ENCODE measurements around the gene CADM2.

CADM2 gene

DNA sequence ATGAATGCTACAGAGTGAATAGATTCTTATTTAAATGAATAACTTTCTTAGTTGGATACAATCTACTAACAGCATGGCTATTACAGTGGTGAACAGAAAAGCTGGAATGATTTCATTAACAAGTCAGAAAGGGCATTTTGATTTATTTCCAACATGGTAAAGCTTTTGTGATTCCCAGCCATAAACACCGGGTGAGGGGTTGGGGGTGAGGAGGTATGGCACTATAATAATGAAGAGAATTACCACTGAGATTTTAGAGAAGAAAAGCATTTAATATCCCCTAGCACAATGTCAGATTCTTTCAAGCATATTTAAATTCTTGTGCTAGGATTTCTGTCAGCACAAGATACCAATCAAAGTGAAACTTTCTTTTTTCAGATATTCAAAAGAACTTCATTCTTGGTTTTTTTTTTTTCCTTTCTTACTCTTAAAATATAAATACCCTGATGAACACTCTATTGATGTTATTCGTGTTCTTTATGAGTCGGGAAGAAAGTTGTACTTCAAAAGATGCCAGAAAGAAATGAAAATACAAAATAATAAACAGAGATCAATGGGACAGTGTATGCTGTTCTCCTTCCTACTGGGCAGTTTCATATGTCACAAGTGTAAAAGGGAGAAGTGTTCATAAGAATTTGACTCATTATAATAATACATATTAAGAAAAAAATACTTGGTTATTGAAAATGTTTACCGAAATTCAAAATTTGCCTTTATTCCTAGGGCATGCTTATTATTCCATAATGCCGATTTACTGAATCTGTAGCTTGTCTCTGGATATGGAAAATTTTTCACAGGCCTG, 522.8 kb downstream of the CADM2 start:
- no peaks in the 10 kb centered on the region for H3K4me1 ChIP-seq (ENCODE audit: low read depth, poor library complexity, severe bottlenecking)

GRCh38 chr3:85482213-85482490, 523.4 kb downstream of the CADM2 start:
- no peak overlapping the region for H3K4me3 ChIP-seq (IDR thresholded peaks at IDR 0.05; ENCODE audit: insufficient read depth, low read depth, low read length)

More for the DNA sequence above, 522.8 kb downstream of the CADM2 start:
- no peak overlapping the region for H2AFZ ChIP-seq (ENCODE audit: low read depth)
- H3K9ac ChIP-seq, result no peak overlapping the region
- no peaks in the 10 kb centered on the region for H3K27me3 ChIP-seq (ENCODE audit: insufficient read depth, low read depth)
- H3K36me3 ChIP-seq (ENCODE audit: insufficient read depth), result no peaks in the 10 kb centered on the region
- H3K4me2 ChIP-seq, result no peak overlapping the region
- no peaks in the 10 kb centered on the region for H3K79me2 ChIP-seq (ENCODE audit: insufficient read depth, low read depth)
- TF ChIP-seq CTCF (conservative IDR thresholded peaks at IDR 0.05; ENCODE audit: low read depth, low read length), result no peak
- H3K27ac ChIP-seq, result no peak overlapping the region
- no peaks in the 10 kb centered on the region for H4K20me1 ChIP-seq (ENCODE audit: insufficient read depth)
- no peak overlapping the region for H3K4me3 ChIP-seq (IDR thresholded peaks at IDR 0.05; ENCODE audit: insufficient read depth, low read depth, low read length)

DNA sequence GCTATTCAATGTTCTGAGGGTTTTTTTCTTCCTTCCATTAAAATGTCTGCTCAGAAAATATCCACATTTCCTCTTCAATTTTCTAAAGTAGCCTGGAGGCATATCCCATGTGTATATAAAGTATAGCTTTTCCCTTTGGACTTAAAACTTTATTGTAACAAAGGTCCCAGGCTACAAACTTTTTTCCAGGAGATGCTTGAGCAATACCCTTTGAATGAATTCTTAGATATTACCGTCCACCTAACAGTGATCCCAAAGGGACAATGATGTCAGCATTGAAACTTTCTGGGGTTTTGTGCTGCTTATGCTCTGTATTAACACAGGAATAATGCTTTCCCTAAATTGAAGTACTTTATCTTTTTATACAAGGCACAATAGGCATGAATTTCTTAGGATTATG, 525.2 kb downstream of the CADM2 start:
- no peaks in the 10 kb centered on the region for H3K36me3 ChIP-seq (ENCODE audit: insufficient read depth)
- TF ChIP-seq CTCF (conservative IDR thresholded peaks at IDR 0.05; ENCODE audit: low read depth, low read length), result no peak
- no peak overlapping the region for H3K27ac ChIP-seq
- no peaks in the 10 kb centered on the region for H3K27me3 ChIP-seq (ENCODE audit: insufficient read depth, low read depth)
- no peaks in the 10 kb centered on the region for H4K20me1 ChIP-seq (ENCODE audit: insufficient read depth)
- H2AFZ ChIP-seq (ENCODE audit: low read depth), result no peak overlapping the region
- no peak overlapping the region for H3K4me3 ChIP-seq (IDR thresholded peaks at IDR 0.05; ENCODE audit: insufficient read depth, low read depth, low read length)
- H3K79me2 ChIP-seq (ENCODE audit: insufficient read depth, low read depth), result no peaks in the 10 kb centered on the region
- H3K4me1 ChIP-seq (ENCODE audit: low read depth, poor library complexity, severe bottlenecking), result no peaks in the 10 kb centered on the region
- H3K9ac ChIP-seq, result no peak overlapping the region
- no peak overlapping the region for H3K4me2 ChIP-seq

More at GRCh38 chr3:85482213-85482490, 523.4 kb downstream of the CADM2 start:
- H3K27me3 ChIP-seq (ENCODE audit: insufficient read depth, low read depth), result no peaks in the 10 kb centered on the region
- H3K36me3 ChIP-seq (ENCODE audit: insufficient read depth), result no peaks in the 10 kb centered on the region
- H3K27ac ChIP-seq, result no peak overlapping the region
- no peak overlapping the region for H2AFZ ChIP-seq (ENCODE audit: low read depth)
- no peaks in the 10 kb centered on the region for H4K20me1 ChIP-seq (ENCODE audit: insufficient read depth)
- H3K4me2 ChIP-seq, result no peak overlapping the region
- no peaks in the 10 kb centered on the region for H3K4me1 ChIP-seq (ENCODE audit: low read depth, poor library complexity, severe bottlenecking)
- no peak for TF ChIP-seq CTCF (conservative IDR thresholded peaks at IDR 0.05; ENCODE audit: low read depth, low read length)
- H3K79me2 ChIP-seq (ENCODE audit: insufficient read depth, low read depth), result no peaks in the 10 kb centered on the region
- H3K9ac ChIP-seq, result no peak overlapping the region

GRCh38 chr3:85487375-85487774, 528.6 kb downstream of the CADM2 start:
- TF ChIP-seq CTCF (conservative IDR thresholded peaks at IDR 0.05; ENCODE audit: low read depth, low read length), result no peak
- Histone ChIP-seq H3K79me2 (ENCODE audit: insufficient read depth, low read depth) (no peaks in the 10 kb centered on the region), H2AFZ (ENCODE audit: low read depth) (no peak overlapping the region), H3K9ac (no peak overlapping the region), H3K27ac (no peak overlapping the region), H3K27me3 (ENCODE audit: insufficient read depth, low read depth) (no peaks in the 10 kb centered on the region), H4K20me1 (ENCODE audit: insufficient read depth) (no peaks in the 10 kb centered on the region), H3K4me2 (no peak overlapping the region), H3K4me3 (IDR thresholded peaks at IDR 0.05; ENCODE audit: insufficient read depth, low read depth, low read length) (no peak overlapping the region), H3K36me3 (ENCODE audit: insufficient read depth) (no peaks in the 10 kb centered on the region), H3K4me1 (ENCODE audit: low read depth, poor library complexity, severe bottlenecking) (no peaks in the 10 kb centered on the region)

Data from KMS-11 (cell line).